GM13976 (cell line): ENCODE results near the gene TEN1.

Experiments used
- DNase-seq: peaks from one replicate; pipeline ENCODE4 v3.0.0; 2012; ENCODE audit warnings: low spot score
- CTCF ChIP-seq: IDR thresholded peaks from 2 replicates; pipeline ENCODE4 v1.5.1; 2012; ENCODE audit warnings: borderline replicate concordance, mild to moderate bottlenecking; ENCODE audit not compliant: insufficient read depth; ENCODE audit errors: extremely low read depth, missing control alignments, control extremely low read depth
- in situ Hi-C: fragments of 300-500 bp; cut with MboI; formaldehyde crosslinking; loops from one replicate; pipeline ENCODE4 v1.12.0; 2022; ENCODE audit warnings: low sequenced_read_pairs, mixed read lengths, inconsistent platforms; ENCODE audit not compliant: unreplicated experiment

TEN1 gene

GRCh38 chr17:75985986-75986385, 6.9 kb downstream of the TEN1 start:
- no peak for TF ChIP-seq CTCF
- DNase-seq: no peak
- in situ Hi-C loops: no loop called here

- no peak for TF ChIP-seq CTCF
- no peak for DNase-seq
- in situ Hi-C loops: no loop called here
Measured at GRCh38 chr17:75987041-75987440, 8.0 kb downstream of the TEN1 start.

GRCh38 chr17:75991396-75991795, 12.4 kb downstream of the TEN1 start:
- no peak for TF ChIP-seq CTCF
- in situ Hi-C loops: no loop called here
- DNase-seq: no peak

- TF ChIP-seq CTCF: no peak
- in situ Hi-C loops: no loop called here
- DNase-seq: no peak
Measured at GRCh38 chr17:75994802-75995370, 15.8 kb downstream of the TEN1 start.

- in situ Hi-C loops: no loop called here
- no peak for TF ChIP-seq CTCF
- no peak for DNase-seq
Measured at GRCh38 chr17:75995385-75995925, 16.4 kb downstream of the TEN1 start.

- in situ Hi-C loops: no loop called here
- TF ChIP-seq CTCF: no peak
- peak; percentile 72 for DNase-seq
Measured at GRCh38 chr17:75996665-75997590, 17.9 kb downstream of the TEN1 start.
